Caco-2 (cell line): ENCODE measurements around the gene CDK19. TPM values are rescaled to one million over a fixed set of nuclear protein-coding genes. Genes with fewer than 3 reads are reported as not detected.

Source experiments
- BruUV-seq: library from RNA; stranded (reverse); fragments of 400-500 nt; replicated peaks from 2 replicates; lab custom pipeline; 2021; lab: Mats Ljungman, UMichigan
- CTCF ChIA-PET: fragments of 300-600 bp; sonication (Branson Sonifier 250); formaldehyde crosslinking; loops from one replicate; lab custom pipeline; 2022; ENCODE audit warnings: antibody characterized with exemption; lab: Charles Lee
- POLR2A ChIA-PET: fragments of 300-600 bp; sonication (Branson Sonifier 250); formaldehyde crosslinking; loops from one replicate; lab custom pipeline; 2022; ENCODE audit warnings: antibody characterized with exemption; lab: Charles Lee
- DNase-seq, 2 experiments: peaks; one replicate each; pipeline versions ENCODE4 v3.0.0 to v3.0.0-alpha.2; 2020 to 2022
- H3K27me3 ChIP-seq: replicated peaks from 2 replicates; pipeline ENCODE4 v1.6.0; 2011; ENCODE audit warnings: low read length; ENCODE audit not compliant: control insufficient read depth, insufficient read depth
- H3K36me3 ChIP-seq: 2 replicates; pipeline ENCODE4 v1.5.1; 2011; ENCODE audit warnings: low read length; ENCODE audit not compliant: control insufficient read depth, insufficient read depth
- H3K4me1 ChIP-seq: fragments of 250-450 bp; sonication (Bioruptor Pico); 2 replicates; pipeline ENCODE4 v1.5.1; 2020; ENCODE audit warnings: mild to moderate bottlenecking
- H3K4me3 ChIP-seq: 2 replicates; pipeline ENCODE4 v1.5.1; 2011; ENCODE audit warnings: low read depth, mild to moderate bottlenecking, control low read depth, low read length
- H3K9me3 ChIP-seq: fragments of 250-450 bp; sonication (Bioruptor Pico); 2 replicates; pipeline ENCODE4 v1.5.1; 2020; ENCODE audit warnings: mild to moderate bottlenecking, moderate library complexity
- H3K27ac Mint-ChIP-seq: one replicate; pipeline ENCODE4 v1.8.0; 2022; ENCODE audit warnings: mixed read lengths; ENCODE audit not compliant: unreplicated experiment
- H3K27me3 Mint-ChIP-seq: one replicate; pipeline ENCODE4 v1.8.0; 2022; ENCODE audit warnings: mixed read lengths; ENCODE audit not compliant: insufficient read depth, unreplicated experiment
- H3K36me3 Mint-ChIP-seq: one replicate; pipeline ENCODE4 v1.8.0; 2022; ENCODE audit warnings: mild to moderate bottlenecking, mixed read lengths; ENCODE audit not compliant: insufficient read depth, unreplicated experiment
- H3K4me1 Mint-ChIP-seq: one replicate; pipeline ENCODE4 v1.8.0; 2022; ENCODE audit warnings: low read depth, mixed read lengths; ENCODE audit not compliant: unreplicated experiment
- H3K4me3 Mint-ChIP-seq: one replicate; pipeline ENCODE4 v1.8.0; 2022; ENCODE audit warnings: mild to moderate bottlenecking, moderate library complexity, mixed read lengths; ENCODE audit not compliant: unreplicated experiment
- H3K9me3 Mint-ChIP-seq: one replicate; pipeline ENCODE4 v1.8.0; 2022; ENCODE audit warnings: mixed read lengths; ENCODE audit not compliant: unreplicated experiment
- CTCF ChIP-seq, 2 experiments: fragments of 200-600 bp in 1 of 2; IDR thresholded peaks; 1 replicate in 1 of 2; 2 replicates in 1 of 2; pipeline versions ENCODE4 v1.5.1 to v1.8.0; 2011 to 2022; ENCODE audit warnings: antibody characterized with exemption in 1 of 2, control low read depth in 1 of 2, inconsistent platforms in 1 of 2, low read depth in 1 of 2, low read length in 1 of 2, mild to moderate bottlenecking in 1 of 2, moderate library complexity in 1 of 2; ENCODE audit not compliant: insufficient read depth in 1 of 2, severe bottlenecking in 1 of 2, unreplicated experiment in 1 of 2
- intact Hi-C: fragments of 100-400 bp; cut with micrococcal nuclease; formaldehyde crosslinking; loops from one replicate; pipeline ENCODE4 v1.10.0; 2022; ENCODE audit not compliant: unreplicated experiment
- total RNA-seq: library from RNA; stranded (reverse); gene quantifications from 2 replicates; pipeline ENCODE4 v1.2.3, GENCODE V29; 2022

The CDK19 gene
- total RNA-seq, 1 experiment from 2014 or later = 24.6 TPM

GRCh38 chr6:110561696-110562095 lies 253.6 kb downstream of the CDK19 start:
- H3K9me3 Mint-ChIP-seq = no peaks in the 10 kb centered on the region
- Histone ChIP-seq H3K27me3 (no peaks in the 10 kb centered on the region), H3K4me3 (no peak overlapping the region), H3K4me1 (0 out of 2 replicates have a peak, but pooled peaks cover 3% of the 10 kb centered on the region), H3K36me3 (no peaks in the 10 kb centered on the region), H3K9me3 (0 out of 2 replicates have a peak, but pooled peaks cover 4% of the 10 kb centered on the region)
- no peaks in the 10 kb centered on the region for H3K36me3 Mint-ChIP-seq
- ChIA-PET POLR2A (no interaction called here), CTCF (no interaction called here)
- H3K27me3 Mint-ChIP-seq = no peaks in the 10 kb centered on the region
- DNase-seq = no peak
- BruUV-seq = no TSS peak
- intact Hi-C loops = no loop called here
- no peak overlapping the region for H3K27ac Mint-ChIP-seq
- no peak for TF ChIP-seq CTCF (IDR thresholded peaks at IDR 0.05; ENCODE audit: insufficient read depth in 1 of 2, low read depth in 1 of 2, low read length in 1 of 2, severe bottlenecking in 1 of 2, unreplicated experiment in 1 of 2)
- no peak overlapping the region for H3K4me3 Mint-ChIP-seq
- no peaks in the 10 kb centered on the region for H3K4me1 Mint-ChIP-seq

- no TSS peak for BruUV-seq
- no peak for TF ChIP-seq CTCF (IDR thresholded peaks at IDR 0.05; ENCODE audit: insufficient read depth in 1 of 2, low read depth in 1 of 2, low read length in 1 of 2, severe bottlenecking in 1 of 2, unreplicated experiment in 1 of 2)
- H3K36me3 Mint-ChIP-seq = no peaks in the 10 kb centered on the region
- intact Hi-C loops = no loop called here
- H3K4me3 Mint-ChIP-seq = no peak overlapping the region
- no peak for DNase-seq
- no peak overlapping the region for H3K4me3 ChIP-seq
- H3K27ac Mint-ChIP-seq = no peak overlapping the region
- 0 out of 2 replicates have a peak, but pooled peaks cover 4% of the 10 kb centered on the region for H3K9me3 ChIP-seq
- H3K4me1 ChIP-seq = no peaks in the 10 kb centered on the region
- no peaks in the 10 kb centered on the region for H3K27me3 Mint-ChIP-seq
- ChIA-PET POLR2A (no interaction called here), CTCF (no interaction called here)
- H3K27me3 ChIP-seq = no peaks in the 10 kb centered on the region
- H3K9me3 Mint-ChIP-seq = no peaks in the 10 kb centered on the region
- no peaks in the 10 kb centered on the region for H3K36me3 ChIP-seq
- H3K4me1 Mint-ChIP-seq = no peaks in the 10 kb centered on the region
Observed at GRCh38 chr6:110561008-110561396, 254.3 kb downstream of the CDK19 start.

- CTCF ChIA-PET = no interaction called here
- TF ChIP-seq CTCF (IDR thresholded peaks at IDR 0.05; ENCODE audit: insufficient read depth in 1 of 2, low read depth in 1 of 2, low read length in 1 of 2, severe bottlenecking in 1 of 2, unreplicated experiment in 1 of 2) = no peak
- Histone ChIP-seq H3K4me1 (no peaks in the 10 kb centered on the region), H3K27me3 (no peaks in the 10 kb centered on the region), H3K36me3 (no peaks in the 10 kb centered on the region), H3K9me3 (0 out of 2 replicates have a peak, but pooled peaks cover 4% of the 10 kb centered on the region), H3K4me3 (no peak overlapping the region)
- H3K4me1 Mint-ChIP-seq = no peaks in the 10 kb centered on the region
- DNase-seq = no peak
- no peaks in the 10 kb centered on the region for H3K9me3 Mint-ChIP-seq
- H3K4me3 Mint-ChIP-seq = no peak overlapping the region
- no peaks in the 10 kb centered on the region for H3K27me3 Mint-ChIP-seq
- H3K36me3 Mint-ChIP-seq = no peaks in the 10 kb centered on the region
- no TSS peak for BruUV-seq
- H3K27ac Mint-ChIP-seq = no peak overlapping the region
- intact Hi-C loops = no loop called here
- POLR2A ChIA-PET = no interaction called here
Observed at GRCh38 chr6:110560239-110561007, 254.8 kb downstream of the CDK19 start.

Other genes starting within 250 kb of the CDK19 start
- 84.0 and 90.0 TPM in 2 replicates for gene AMD1, start 59.3 kb upstream of the CDK19 start, total RNA-seq
- gene GTF3C6, start 143.2 kb upstream of the CDK19 start, total RNA-seq = 109 and 114 TPM in 2 replicates
- 41.4 and 42.9 TPM in 2 replicates for gene RPF2, start 166.6 kb upstream of the CDK19 start, total RNA-seq